Stomach (tissue), 4 donors: ENCODE measurements around the gene USP40.

Experiments
- CTCF ChIP-seq, 7 experiments: fragments of 450-650 bp in 4 of 7; fragments of 200-600 bp in 3 of 7; sonication (generic) in 3 of 7; IDR thresholded peaks; one replicate each; pipeline ENCODE4 v1.5.1; 2016 to 2019; ENCODE audit warnings: antibody characterized with exemption in 7 of 7, control low read depth in 2 of 7, mild to moderate bottlenecking in 1 of 7
- EP300 ChIP-seq: sonication (generic); formaldehyde crosslinking; IDR thresholded peaks from one replicate; pipeline ENCODE4 v1.6.1; 2017; ENCODE audit warnings: antibody characterized with exemption
- POLR2A ChIP-seq, 4 donors: fragments of 450-650 bp; IDR thresholded peaks; one replicate each; pipeline ENCODE4 v1.6.1; 2016; ENCODE audit warnings: antibody characterized with exemption in 4 of 4, control low read depth in 2 of 4, mild to moderate bottlenecking in 1 of 4, moderate library complexity in 1 of 4
- POLR2AphosphoS5 ChIP-seq, 3 donors: sonication (generic); formaldehyde crosslinking; IDR thresholded peaks; one replicate each; pipeline ENCODE4 v1.6.1; 2016; ENCODE audit warnings: antibody characterized with exemption in 3 of 3

DNA sequence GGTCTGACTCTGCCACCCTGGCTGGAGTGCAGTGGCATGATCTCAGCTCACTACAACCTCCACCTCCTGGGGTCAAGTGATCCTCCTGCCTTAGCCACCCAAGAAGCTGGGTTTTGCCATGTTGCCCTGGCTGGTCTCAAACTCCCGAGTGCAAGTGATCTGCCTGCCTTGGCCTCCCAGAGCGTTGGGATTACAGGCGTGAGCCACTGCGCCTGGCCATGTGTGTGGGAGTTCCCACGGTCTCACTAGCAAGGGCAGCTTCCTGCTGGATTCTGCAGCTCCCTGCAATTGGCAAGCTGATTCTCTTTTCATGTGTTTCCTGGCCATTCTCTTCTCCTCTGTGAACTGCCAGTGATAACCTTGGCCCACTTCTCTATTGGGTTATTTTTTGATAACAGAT is 84.0 kb downstream of the USP40 start:
- TF ChIP-seq CTCF (IDR thresholded peaks at IDR 0.05) (no peak), POLR2A (IDR thresholded peaks at IDR 0.05) (no peak), POLR2AphosphoS5 (IDR thresholded peaks at IDR 0.05) (no peak), EP300 (no peak)
